ENCODE results near the gene L3MBTL4.

Gene L3MBTL4

GRCh38 chr18:6362559-6363129 is 52.1 kb downstream of the L3MBTL4 start:
- DNase-seq, result no peak

DNA sequence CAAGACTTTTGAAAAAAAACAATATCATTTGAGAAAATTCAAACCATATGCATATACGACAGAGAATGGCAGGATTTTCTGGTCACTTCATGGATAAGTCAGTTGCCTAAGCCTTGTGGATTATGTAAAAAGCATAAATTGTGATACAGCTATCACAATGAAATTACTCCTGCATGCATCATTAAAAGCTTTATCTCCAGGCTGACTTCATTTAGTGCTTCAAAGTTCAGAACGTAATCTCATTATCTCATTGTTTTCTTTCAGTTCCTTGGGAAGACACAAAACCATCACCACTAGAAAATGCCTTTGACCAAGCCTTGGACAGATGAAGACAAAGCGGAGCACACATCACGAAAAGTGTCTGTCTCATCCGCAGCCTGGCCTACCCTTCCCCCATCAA is 57.0 kb downstream of the L3MBTL4 start:
- DNase-seq, result no peak

GRCh38 chr18:6355789-6356589 is 58.7 kb downstream of the L3MBTL4 start:
- DNase-seq, result no peak

- DNase-seq, result no peak
These were observed 62.4 kb downstream of the L3MBTL4 start for GRCh38 chr18:6352275-6352674.

- DNase-seq, result no peak
These were observed 71.7 kb downstream of the L3MBTL4 start for GRCh38 chr18:6342990-6343389.

GRCh38 chr18:6341709-6342108 is 73.0 kb downstream of the L3MBTL4 start:
- no peak for DNase-seq

GRCh38 chr18:6341303-6341702 is 73.4 kb downstream of the L3MBTL4 start:
- no peak for DNase-seq

GRCh38 chr18:6340121-6340520 is 74.6 kb downstream of the L3MBTL4 start:
- DNase-seq, result no peak

GRCh38 chr18:6336239-6336638 is 78.5 kb downstream of the L3MBTL4 start:
- no peak for DNase-seq

- no peak for DNase-seq
These were observed 80.7 kb downstream of the L3MBTL4 start for GRCh38 chr18:6333981-6334380.

DNA sequence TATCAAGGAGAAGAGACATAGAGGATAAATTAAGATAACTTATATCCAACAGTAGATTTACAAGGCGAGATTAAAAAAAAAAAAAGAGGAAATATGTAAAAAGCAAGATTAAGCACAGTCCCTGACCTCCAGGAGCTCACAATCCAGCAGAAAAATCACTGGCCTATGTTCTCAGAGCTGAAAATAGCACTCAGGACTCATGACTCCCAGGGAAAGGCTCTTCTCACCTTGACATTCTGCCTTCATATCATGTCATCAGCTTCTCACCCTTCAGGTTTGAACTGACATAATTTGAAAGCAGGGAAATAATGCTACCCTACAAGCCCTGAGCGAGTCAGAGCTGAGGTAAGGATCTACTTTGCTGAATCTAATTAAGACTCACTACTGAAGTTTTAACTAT is 82.8 kb downstream of the L3MBTL4 start:
- DNase-seq, result no peak

GRCh38 chr18:6330786-6331185 is 83.9 kb downstream of the L3MBTL4 start:
- no peak for DNase-seq

- no peak for DNase-seq
These were observed 86.1 kb downstream of the L3MBTL4 start for GRCh38 chr18:6328621-6329010.

- no peak for DNase-seq
These were observed 86.7 kb downstream of the L3MBTL4 start for GRCh38 chr18:6327895-6328620.

DNA sequence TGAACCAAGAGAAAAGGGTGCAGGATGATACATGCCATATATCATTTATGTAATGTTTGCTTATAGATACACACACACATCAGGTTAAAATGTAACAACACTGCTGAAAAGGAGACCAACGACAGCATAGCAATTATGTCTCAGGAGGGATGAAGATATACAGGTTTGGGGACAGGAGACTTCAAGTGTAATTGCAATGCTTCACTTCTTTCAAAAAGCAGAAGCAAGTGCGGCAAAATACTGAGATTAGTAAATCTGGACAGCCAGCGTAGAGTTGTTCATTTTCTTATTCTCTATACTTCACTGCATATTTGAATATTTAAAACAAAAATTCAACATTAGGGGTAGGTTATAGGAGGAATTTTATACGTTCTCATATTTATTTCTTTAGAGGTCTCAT is 87.2 kb downstream of the L3MBTL4 start:
- DNase-seq, result no peak

DNA sequence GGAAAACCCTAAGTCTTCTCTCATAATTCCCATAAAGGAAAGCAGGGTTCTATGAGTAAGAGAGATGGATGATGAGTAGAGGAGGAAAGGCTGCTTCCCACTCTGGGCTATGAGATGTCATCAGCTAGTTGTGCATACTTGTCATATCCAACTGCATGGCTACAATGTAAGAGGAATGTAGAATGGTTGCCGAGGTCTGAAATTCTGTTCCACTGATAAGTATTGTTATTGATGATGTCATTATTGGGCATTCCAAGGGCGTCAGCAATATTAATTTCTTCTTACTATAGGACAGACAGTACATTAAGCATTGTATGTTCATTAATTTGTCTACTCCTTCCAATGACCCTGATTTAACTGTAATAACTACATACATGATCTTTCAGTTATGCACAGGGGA is 88.1 kb downstream of the L3MBTL4 start:
- no peak for DNase-seq

GRCh38 chr18:6323319-6323889 is 91.3 kb downstream of the L3MBTL4 start:
- DNase-seq, result no peak

GRCh38 chr18:6315517-6316331 is 99.0 kb downstream of the L3MBTL4 start:
- no peak for DNase-seq

DNA sequence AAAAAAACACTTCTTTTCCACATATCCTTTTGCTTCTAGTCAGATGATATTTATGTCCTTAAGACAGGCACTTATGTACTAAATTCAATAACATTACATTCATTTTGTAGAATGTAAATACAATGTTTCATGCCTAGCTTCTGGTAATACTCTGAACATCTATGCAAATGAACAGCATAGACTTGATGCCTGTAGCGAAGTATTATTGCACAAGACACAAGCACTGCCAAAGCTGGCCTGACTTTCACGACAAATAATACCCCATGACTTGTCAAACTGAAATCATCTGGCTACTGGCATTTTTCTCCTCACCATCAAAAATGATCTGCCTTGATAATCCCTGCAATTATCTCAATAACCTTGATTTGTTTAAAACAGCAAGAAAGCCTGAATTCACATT is 101.3 kb downstream of the L3MBTL4 start:
- DNase-seq, result no peak

- no peak for DNase-seq
These were observed 103.1 kb downstream of the L3MBTL4 start for GRCh38 chr18:6311456-6312215.

DNA sequence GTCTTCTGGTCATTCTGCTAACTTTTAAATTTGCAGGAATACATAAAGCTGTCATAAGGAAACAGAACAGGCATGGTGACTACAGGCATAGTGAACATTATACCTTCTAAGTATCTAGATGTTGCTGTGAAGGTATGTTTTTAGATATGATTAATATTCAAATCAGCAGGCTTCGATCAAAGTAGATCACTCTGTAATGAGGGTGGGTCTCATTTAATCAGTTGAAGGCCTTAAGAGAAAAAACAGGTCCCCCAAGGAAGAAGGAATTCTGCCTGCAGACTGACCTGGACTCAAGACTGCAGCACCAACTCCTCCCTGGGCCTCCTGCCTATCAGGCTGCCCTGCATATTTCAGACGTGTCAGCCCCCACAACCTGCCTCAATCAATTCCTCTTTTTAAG is 104.0 kb downstream of the L3MBTL4 start:
- DNase-seq, result no peak

GRCh38 chr18:6297875-6298274 is 116.8 kb downstream of the L3MBTL4 start:
- no peak for DNase-seq

All from NCI-H446 (cell line).